Inferior parietal cortex (tissue), 1 donor: ENCODE data around the gene ACOX2.

Source experiments
- DNase-seq: peaks from one replicate; pipeline ENCODE4 v3.0.0-alpha.2; 2016; ENCODE audit errors: extremely low spot score

Gene ACOX2

DNA sequence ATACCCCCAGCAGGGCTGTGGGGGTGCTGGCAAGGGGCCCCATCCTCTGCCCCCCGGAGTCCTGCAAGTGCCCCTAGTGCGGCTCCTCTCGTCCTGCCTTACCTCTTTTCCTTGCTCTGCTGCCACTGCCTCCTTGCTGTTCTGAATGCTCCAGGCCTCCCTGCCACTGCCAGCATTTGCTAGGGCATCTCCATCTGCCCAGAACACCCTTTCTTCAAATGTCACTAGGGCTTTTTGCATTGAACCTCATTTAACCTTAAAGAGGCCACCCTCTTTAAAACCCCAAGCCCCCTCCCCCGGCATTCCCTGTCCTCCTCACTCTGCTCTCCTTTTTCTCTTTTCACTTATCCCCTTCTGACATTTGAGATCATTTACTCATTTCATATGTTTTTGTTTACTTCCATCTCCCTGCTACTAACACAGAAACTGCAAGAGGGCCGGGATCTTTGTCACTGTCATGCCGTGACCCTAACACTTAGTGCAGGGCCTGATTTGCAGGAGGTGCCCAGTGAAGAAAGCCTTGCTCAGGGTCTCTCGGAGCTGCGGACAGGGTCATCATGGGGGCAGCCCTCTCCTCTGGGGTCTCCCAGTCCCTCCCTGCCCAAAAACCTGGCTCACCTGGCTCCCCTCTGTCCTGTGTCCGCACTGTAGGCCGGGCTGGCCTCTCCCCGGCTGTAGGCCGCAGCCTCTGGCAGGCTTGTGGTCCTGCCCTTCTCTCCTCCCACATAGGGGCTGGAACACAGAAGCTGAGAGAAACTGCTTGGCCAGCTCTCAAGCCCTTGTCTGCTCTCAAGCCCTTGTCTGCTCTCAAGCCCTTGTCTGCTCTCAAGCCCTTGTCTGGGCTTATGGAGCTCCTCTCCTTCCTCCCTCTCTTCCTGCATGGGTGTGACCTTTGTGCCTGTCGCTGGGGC, at the start of gene ACOX2:
Gene ACOX2, minus strand, starts transcription at position 690 of the 911 bp plus-strand sequence. CDS start 2,084 bp downstream, outside the sequence.
- DNase-seq, result no peak

- no peak for DNase-seq
Observed at GRCh38 chr3:58585994-58586393, 49.0 kb upstream of the ACOX2 start.

GRCh38 chr3:58585005-58585786, 48.2 kb upstream of the ACOX2 start:
- DNase-seq, result peak; percentile 69

DNA sequence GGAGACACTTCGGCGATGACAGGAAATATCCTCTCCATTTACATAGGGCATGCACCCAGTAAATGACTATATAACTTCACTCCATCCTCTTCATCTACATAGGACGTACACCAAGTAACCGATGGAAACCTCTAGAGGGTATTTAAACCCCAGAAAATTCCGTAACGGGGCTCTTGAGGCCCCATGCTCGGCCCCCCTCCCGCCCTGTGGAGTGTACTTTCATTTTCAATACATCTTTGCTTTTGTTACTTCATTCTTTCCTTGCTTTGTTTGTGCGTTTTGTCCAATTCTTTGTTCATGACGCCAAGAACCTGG, 47.7 kb upstream of the ACOX2 start:
- DNase-seq, result no peak

- DNase-seq, result no peak
Observed at GRCh38 chr3:58581328-58582091, 44.5 kb upstream of the ACOX2 start.

GRCh38 chr3:58580826-58581327, 43.9 kb upstream of the ACOX2 start:
- DNase-seq, result no peak

- no peak for DNase-seq
Observed at GRCh38 chr3:58578873-58579272, 41.9 kb upstream of the ACOX2 start.

DNA sequence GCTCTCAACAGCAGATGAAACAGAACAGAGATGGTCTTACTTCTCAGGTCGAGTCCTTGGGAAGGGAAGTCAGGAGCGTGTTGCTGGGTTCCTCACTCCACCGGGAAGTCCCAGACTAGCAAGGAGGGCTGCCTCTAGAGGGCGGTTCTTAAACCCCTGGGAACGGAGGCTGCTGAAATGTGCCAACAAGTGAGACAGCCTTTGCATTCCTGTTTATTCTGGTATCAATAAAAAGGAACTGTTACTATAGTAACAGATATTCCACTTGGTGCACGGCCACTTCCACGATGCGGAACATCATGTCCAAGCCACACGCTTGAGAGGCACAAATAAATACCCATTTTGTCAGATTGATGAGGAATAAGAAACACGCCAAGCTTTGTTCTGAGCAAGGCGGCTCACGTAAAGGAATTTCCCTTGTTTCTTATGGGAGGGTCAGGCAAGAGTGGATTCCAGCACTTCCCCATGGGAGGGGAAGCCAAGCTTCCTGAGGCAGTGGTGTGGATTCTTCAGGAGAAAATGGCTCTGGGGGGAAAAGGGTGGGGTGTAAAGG, 40.4 kb upstream of the ACOX2 start, which contains the start of gene FAM107A:
Gene FAM107A, minus strand, starts transcription at position 123 of the 553 bp plus-strand sequence. CDS start 7,531 bp downstream, outside the sequence.
- peak; percentile 61 for DNase-seq

DNA sequence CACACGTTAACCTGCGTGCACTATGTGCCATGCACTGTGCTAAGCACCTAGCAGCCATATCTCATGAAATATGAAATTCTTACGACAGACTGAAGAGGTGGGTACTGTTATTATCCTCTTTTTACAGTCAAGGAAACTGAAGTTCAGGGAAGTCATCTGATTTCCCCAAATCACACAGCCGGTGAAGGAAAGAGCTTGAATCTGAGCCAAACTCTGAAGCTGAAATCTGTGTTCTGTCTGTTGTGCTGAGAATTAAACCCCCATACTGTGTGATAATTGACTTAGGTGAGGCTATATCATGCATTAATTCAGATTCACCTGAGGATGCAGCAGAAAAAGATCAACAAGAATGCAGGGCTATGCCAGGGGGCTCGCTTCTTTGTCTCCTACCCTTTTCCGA, 39.7 kb upstream of the ACOX2 start:
- no peak for DNase-seq

DNA sequence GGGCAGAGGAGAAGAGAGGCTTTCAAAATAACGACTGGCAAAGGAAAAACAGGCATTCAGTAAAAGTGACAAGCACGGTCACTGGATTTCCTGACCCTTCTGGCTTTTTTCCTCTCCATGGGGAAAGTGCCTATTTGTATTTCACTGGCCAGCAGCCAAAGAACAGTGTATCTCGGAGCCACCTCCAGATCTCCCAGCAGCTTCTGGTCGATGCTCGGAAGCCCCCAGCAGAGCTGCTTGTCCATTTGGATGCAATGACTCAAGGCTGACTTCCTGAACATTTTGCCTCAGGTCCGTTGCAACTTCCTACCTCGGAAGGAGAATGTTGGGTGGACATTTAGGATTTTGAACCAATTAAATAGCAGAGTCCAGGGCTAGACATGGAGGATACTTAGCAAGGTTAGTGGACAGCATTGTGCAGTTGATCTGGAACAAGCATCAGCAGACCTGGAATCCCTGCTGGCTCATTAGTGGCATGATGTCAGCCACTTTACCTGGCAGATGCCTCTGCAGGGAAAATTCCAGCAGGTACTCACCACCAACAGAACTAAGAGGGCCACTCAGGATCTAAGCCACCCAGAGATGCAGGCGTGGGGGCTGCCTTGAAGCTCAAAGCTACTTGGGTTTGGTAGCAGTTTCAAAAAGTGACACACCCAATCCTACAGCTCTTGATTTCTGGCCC, 39.1 kb upstream of the ACOX2 start:
- DNase-seq, result no peak

- DNase-seq, result no peak
Observed at GRCh38 chr3:58574682-58575081, 37.7 kb upstream of the ACOX2 start.

DNA sequence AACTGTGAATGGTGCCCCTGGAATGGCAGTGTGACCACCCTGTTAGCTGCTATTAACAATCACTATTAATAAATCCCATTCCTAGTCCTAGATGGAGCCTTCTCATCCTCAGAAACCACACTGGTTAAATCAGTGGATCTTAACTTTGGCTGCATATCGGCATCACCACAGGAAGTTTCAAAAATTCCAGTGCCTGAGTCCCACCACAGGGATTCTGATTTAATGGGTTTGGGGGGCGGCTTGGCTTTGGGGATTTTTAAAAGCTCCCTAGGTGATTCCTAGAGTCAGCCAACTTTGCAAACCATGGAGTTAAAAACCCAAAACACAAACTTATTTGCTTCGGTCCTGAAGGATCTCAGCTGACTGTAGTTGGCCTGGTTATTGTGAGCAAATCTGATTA, 37.1 kb upstream of the ACOX2 start:
- no peak for DNase-seq

- no peak for DNase-seq
Observed at GRCh38 chr3:58573640-58574039, 36.6 kb upstream of the ACOX2 start.

- no peak for DNase-seq
Observed at GRCh38 chr3:58572634-58573230, 35.7 kb upstream of the ACOX2 start.

DNA sequence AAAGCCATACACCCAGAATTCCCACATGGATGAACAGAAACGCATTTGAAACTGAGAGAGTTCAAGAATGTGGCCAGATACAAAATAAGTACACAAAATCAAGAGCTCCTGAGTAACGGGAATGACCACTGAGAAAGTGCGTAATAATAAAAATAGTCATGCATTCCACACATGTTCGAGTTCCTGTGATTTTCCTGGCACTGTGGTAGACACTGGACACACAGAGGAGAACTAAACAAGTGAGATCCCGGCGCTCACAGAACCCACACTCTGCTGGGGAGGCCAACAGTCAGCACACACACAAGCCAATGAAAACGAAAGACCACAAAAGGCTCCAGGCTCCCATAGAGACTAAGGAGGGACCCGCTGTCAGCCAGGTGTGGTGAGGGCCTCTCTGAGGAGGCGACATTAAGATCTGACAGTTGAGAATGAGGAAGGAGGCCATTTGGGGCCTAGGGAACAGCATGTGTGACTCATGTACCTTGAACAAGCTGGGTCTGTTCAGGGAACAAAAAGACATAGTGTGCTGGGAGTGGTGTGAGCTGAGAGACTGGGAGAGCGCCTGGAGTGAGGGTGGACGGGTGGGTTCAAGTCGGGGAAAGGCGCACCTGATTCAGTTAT, 35.1 kb upstream of the ACOX2 start:
- DNase-seq, result no peak

- no peak for DNase-seq
Observed at GRCh38 chr3:58570851-58571250, 33.9 kb upstream of the ACOX2 start.

DNA sequence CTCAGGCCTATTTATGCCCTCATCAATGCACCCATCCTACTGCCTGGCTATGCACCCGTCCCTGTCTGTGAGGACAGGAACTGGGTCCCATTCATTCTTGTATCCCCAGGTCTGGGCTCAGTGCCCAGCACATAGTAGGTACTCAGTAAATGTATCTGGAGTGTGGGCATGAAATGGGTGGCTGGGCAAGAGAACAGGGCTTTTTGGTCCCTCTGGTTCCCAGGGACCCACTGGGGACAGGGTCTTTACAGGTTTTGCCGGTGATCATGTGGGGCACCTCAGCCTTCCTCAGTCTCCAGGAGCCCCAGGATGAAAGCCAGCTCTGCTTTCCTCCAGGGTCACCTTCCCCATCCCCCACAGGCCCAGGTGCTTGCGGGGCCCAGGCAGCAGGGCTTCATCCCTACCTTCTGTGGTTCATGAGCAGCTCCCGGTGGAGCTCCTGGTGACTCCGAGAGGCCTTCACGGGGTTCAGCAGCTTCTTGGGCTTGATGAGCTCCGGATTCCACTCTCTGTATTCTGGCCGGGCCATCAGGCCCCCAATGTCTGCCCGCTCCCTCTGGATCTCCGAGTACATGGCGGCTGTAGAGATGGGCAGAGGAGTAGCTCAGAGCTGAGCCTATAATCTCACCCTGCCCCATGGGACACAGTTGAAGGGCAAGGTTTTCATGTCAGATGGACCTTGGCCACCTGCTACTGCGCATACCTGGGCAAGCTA, 32.5 kb upstream of the ACOX2 start:
- no peak for DNase-seq

DNA sequence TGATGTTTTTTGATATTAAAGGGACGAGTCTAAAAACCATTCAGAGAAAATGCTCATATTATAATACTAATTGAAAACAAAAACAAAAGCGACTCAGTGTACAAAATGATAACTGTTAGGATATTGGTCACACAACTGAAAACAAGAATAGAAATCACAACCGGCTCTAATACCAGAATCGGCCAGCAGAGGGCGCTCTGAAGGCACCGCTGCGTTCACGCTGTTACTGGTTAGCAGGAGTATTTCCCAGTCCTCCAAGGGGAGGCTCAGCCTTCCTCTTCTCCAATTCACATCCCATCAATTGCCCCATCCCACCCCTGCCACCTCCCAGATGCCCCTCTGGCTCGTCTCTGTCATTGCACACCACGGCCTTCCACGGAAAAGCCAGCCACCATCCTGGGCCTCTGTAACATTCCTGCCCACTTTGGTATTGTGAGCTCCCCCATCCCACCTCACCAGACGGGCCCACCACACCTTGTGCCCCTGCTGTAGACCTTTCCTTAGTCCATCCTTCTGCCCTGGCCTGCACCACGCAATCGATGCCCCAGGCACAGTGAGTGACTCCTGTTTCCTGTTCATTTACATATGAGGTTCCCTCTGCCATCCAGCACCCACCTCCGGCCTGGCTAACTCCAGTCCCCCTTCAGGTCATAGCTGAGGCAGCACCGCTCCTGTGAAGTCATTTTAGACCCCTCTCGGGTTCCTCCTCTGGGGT, 31.7 kb upstream of the ACOX2 start:
- DNase-seq, result peak; percentile 93

GRCh38 chr3:58567251-58567515, 30.2 kb upstream of the ACOX2 start:
- DNase-seq, result no peak
